ENCODE measurements around the gene STX4. TPM values are rescaled to one million over a fixed set of nuclear protein-coding genes. Genes with fewer than 3 reads are reported as not detected.

STX4 gene
- total RNA-seq, 1 donor from 2014 or later: 21.9 TPM

GRCh38 chr16:31089199-31089598 is 55.8 kb downstream of the STX4 start:
- Mint-ChIP-seq H3K27ac (ENCODE audit: unreplicated experiment) (no peak overlapping the region), H3K9me3 (no peaks in the 10 kb centered on the region), H3K27me3 (ENCODE audit: low read depth) (no peaks in the 10 kb centered on the region), H3K36me3 (ENCODE audit: low read depth) (peaks cover 2% of the 10 kb centered on the region), H3K4me1 (peaks cover 11% of the 10 kb centered on the region), H3K4me3 (no peak overlapping the region)
- no peak for DNase-seq (ENCODE audit: low read depth, low spot score)
- TF ChIP-seq CTCF (conservative IDR thresholded peaks at IDR 0.05): no peak

Other genes with a start within 250 kb of the STX4 start
- 41.0 and 41.4 TPM in 2 replicates for gene ZNF629, start 246.4 kb upstream of the STX4 start, total RNA-seq
- 35.9 and 38.4 TPM in 2 replicates for gene BCL7C, start 139.5 kb upstream of the STX4 start, total RNA-seq
- gene CTF1, start 136.9 kb upstream of the STX4 start, total RNA-seq: 1.6 and 2.6 TPM in 2 replicates
- gene FBXL19, start 110.0 kb upstream of the STX4 start, total RNA-seq: 78.1 and 84.7 TPM in 2 replicates
- 7.7 and 8.0 TPM in 2 replicates for gene ORAI3, start 84.5 kb upstream of the STX4 start, total RNA-seq
- 33.4 and 35.2 TPM in 2 replicates for gene SETD1A, start 75.8 kb upstream of the STX4 start, total RNA-seq
- 1.9 and 2.3 TPM in 2 replicates for gene HSD3B7, start 48.4 kb upstream of the STX4 start, total RNA-seq
- gene STX1B, start 22.9 kb upstream of the STX4 start, total RNA-seq: 12.1 and 14.1 TPM in 2 replicates
- 16.8 and 19.7 TPM in 2 replicates for gene ZNF668, start 40.7 kb downstream of the STX4 start, total RNA-seq
- 32.3 and 32.4 TPM in 2 replicates for gene ZNF646, start 40.9 kb downstream of the STX4 start, total RNA-seq
- 3.7 and 4.4 TPM in 2 replicates for gene PRSS53, start 55.4 kb downstream of the STX4 start, total RNA-seq
- gene VKORC1, start 61.2 kb downstream of the STX4 start, total RNA-seq: 62.4 and 70.1 TPM in 2 replicates
- gene BCKDK, start 74.8 kb downstream of the STX4 start, total RNA-seq: 42.4 and 43.5 TPM in 2 replicates
- 72.6 and 76.9 TPM in 2 replicates for gene KAT8, start 84.1 kb downstream of the STX4 start, total RNA-seq
- not detected in 2 replicates for gene PRSS8, start 102.2 kb downstream of the STX4 start, total RNA-seq
- 0.68 and 1.1 TPM in 2 replicates for gene PRSS36, start 116.5 kb downstream of the STX4 start, total RNA-seq
- gene FUS, start 146.6 kb downstream of the STX4 start, total RNA-seq: 970 and 984 TPM in 2 replicates
- gene PYCARD, start 169.2 kb downstream of the STX4 start, total RNA-seq: 1.7 and 3.3 TPM in 2 replicates
- gene TRIM72, start 180.6 kb downstream of the STX4 start, total RNA-seq: 0.05 TPM in 1 of 2 replicates, not detected in the other
- gene PYDC1, start 183.6 kb downstream of the STX4 start, total RNA-seq: not detected in 2 replicates
- gene ITGAM, start 226.4 kb downstream of the STX4 start, total RNA-seq: not detected in 2 replicates

Measured in neural crest cell (in vitro differentiated cells).